Endometrial microvascular endothelial cells (primary cell): ENCODE results near the gene ITPR1. TPM values are rescaled to one million over a fixed set of nuclear protein-coding genes. Genes with fewer than 3 reads are reported as not detected.

Experiments used
- in situ Hi-C: cut with HindIII; loops from 2 replicates; pipeline ENCODE4 v1.10.0; 2017; ENCODE audit warnings: low sequenced_read_pairs, low pct_unique_long_range_greater_than_20kb; ENCODE audit errors: inconsistent ontology term
- total RNA-seq: library from RNA; depleted of rRNA; stranded (reverse); fragments of >200 nt; gene quantifications from one replicate; pipeline ENCODE4 v1.2.3, GENCODE V29; 2015; ENCODE audit errors: inconsistent ontology term

ITPR1 gene
- total RNA-seq, 1 donor from 2014 or later = 17.1 TPM

DNA sequence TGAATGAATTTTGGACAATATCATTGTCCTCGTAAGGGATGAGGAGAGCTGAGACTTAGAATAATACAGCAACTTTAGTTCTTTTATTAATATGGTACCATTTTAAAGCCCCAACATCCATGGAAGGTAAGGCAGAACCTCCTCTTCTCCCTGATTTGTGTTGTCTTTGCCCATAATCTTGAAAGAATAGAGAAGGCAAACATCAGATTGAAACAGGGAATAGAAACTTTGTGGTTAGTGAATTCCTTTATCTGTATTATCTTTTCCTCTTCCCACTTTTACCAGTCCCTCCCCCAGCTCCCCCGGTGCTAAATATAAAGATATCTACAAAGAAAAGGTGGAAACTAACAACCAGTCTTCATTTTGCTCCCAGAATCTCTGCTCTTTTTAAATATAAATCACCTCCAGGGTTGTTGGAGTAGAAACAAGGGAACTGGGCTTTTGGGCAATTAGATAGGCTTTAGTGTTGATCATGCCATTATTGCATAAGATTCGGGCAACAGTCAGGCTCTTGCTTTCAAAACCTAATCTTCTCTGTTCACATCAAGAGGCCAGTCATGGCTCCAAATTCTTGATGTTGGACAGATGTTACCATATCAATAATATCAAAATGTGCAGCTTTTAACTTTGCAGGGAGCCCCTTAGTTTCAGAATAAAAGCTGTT lies 32.5 kb downstream of the ITPR1 start:
- in situ Hi-C loops = no loop called here

- in situ Hi-C loops = no loop called here
These were observed 35.2 kb downstream of the ITPR1 start for GRCh38 chr3:4528320-4528719.

GRCh38 chr3:4528819-4529600 lies 35.9 kb downstream of the ITPR1 start:
- in situ Hi-C loops = no loop called here

DNA sequence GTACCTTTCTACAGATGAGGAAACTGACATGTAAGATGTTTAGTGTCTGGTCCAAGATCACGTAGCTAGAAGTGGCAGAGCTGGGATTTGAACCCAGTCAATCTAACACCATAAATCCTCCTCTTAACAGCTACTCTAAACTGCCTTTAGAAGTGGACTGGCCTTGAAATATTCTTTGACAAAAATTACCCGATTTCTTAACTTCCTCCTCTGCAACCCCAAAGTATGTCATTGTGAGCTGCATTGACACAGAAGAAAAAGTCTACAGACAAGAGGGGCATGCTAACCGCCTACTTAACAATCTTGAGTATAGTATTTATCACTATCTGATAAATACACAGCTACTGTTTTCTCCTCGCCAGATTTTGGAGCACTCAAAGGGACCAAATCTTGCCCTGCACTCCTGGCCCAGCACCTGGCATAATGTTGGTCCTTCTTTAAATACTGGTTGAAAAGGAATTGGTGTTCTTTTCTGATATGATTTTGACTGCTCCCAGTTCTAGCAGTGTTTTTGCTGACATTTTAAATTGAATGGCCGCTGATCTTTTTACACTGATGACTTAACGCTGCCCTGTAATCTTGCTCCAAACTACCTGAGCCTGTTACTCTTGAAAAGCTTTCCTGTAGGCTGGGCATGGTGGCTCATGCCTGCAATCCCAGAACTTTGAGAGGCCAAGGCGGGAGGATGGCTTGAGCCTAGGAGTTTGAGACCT lies 36.9 kb downstream of the ITPR1 start:
- in situ Hi-C loops = no loop called here

GRCh38 chr3:4531478-4532025 lies 38.4 kb downstream of the ITPR1 start:
- in situ Hi-C loops = no loop called here

DNA sequence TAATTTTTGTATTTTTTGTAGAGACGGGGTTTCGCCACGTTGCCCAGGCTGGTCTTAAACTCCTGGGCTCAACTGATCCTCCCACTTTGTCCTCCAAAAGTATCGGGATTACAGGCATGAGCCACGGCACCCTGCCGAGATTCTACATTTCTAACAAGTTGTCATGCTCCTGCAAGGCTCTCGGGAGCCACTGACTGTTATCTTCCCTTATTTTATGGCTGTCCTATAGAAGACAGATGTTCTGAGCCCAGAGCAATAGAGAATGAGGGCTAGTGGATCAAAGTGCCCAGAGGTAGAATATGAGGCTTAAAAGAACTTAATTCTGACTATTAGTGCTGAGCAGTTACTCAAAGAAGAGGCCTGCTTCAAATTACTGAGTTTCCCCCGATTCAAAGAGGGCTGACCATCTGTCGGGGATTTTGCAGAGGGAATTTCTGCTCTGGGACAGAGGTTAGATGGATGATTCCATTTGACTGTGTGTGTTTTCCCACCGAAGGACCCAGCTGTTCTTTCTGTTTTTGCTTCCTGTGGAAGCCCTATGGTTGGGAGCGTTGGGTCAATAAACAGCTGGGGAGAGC lies 39.5 kb downstream of the ITPR1 start:
- in situ Hi-C loops = no loop called here

- in situ Hi-C loops = no loop called here
These were observed 40.6 kb downstream of the ITPR1 start for GRCh38 chr3:4533489-4534443.

GRCh38 chr3:4534906-4535305 lies 41.8 kb downstream of the ITPR1 start:
- in situ Hi-C loops = no loop called here

GRCh38 chr3:4536260-4536659 lies 43.1 kb downstream of the ITPR1 start:
- in situ Hi-C loops = no loop called here

GRCh38 chr3:4540267-4540666 lies 47.1 kb downstream of the ITPR1 start:
- in situ Hi-C loops = no loop called here

GRCh38 chr3:4543110-4543509 lies 50.0 kb downstream of the ITPR1 start:
- in situ Hi-C loops = no loop called here

GRCh38 chr3:4546346-4547178 lies 53.4 kb downstream of the ITPR1 start:
- in situ Hi-C loops = no loop called here

DNA sequence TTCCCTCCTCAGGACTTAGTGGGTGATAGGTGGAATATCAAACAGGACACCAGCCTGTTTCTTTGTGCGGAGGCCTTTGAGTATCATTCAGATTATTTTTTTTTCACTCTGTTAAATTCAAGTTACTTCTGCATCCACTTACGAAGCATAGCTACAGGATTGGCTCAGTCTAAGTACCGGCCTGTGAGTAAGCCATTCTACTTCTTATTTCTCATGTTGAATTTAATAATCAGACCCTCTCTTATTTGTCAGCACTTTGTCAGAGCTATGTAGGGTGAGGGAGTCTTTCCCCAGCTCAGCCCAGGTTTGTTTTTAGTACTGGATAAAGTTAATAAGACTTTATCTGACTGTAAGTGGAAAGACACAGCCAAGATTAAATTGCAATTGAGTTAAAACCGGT lies 54.7 kb downstream of the ITPR1 start:
- in situ Hi-C loops = no loop called here

DNA sequence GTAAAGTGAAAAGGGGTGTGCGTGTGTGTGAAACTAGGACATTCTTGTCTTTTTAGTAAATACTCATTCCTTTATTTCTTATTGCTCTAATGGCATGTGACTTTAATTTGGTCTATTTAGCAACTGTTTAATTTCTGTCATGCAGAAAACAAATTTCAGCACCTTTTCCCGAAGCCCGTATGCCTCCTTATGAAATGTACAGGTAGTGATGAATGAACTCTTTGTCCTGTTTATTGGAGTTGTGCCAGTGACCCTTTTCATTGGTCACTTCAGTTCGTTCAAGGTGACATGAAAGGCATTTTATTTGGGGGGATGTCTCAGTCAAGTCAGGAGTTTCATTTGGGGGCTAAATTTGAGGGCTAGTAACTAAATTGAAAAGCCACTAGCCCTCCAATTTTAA lies 55.2 kb downstream of the ITPR1 start:
- in situ Hi-C loops = no loop called here

- in situ Hi-C loops = no loop called here
These were observed 55.6 kb downstream of the ITPR1 start for GRCh38 chr3:4548780-4549179.

GRCh38 chr3:4549896-4550295 lies 56.7 kb downstream of the ITPR1 start:
- in situ Hi-C loops = no loop called here

- in situ Hi-C loops = no loop called here
These were observed 58.0 kb downstream of the ITPR1 start for GRCh38 chr3:4551051-4551711.
